CD8-positive, alpha-beta memory T cell (primary cell): Measurements from ENCODE around the gene MBLAC1. TPM values are rescaled to one million over a fixed set of nuclear protein-coding genes. Genes with fewer than 3 reads are reported as not detected.

Experiments used
- CTCF ChIA-PET: fragments of 350-600 bp; sonication (Branson Sonifier 250); formaldehyde crosslinking; loops from one replicate; lab custom pipeline; 2021; ENCODE audit warnings: antibody characterized with exemption; lab: Charles Lee
- POLR2A ChIA-PET: fragments of 350-600 bp; sonication (Branson Sonifier 250); formaldehyde crosslinking; loops from one replicate; lab custom pipeline; 2021; ENCODE audit warnings: antibody characterized with exemption; lab: Charles Lee
- DNase-seq, 5 donors: peaks; one replicate each; pipeline versions ENCODE4 v3.0.0 to v3.0.0-alpha.2; 2020 to 2022; ENCODE audit warnings: mixed read lengths in 1 of 5
- H3K27ac ChIP-seq: one replicate; pipeline ENCODE4 v1.7.0; 2013; ENCODE audit warnings: low read depth, mild to moderate bottlenecking, low read length, moderate library complexity
- H3K27me3 ChIP-seq: 2 replicates; pipeline ENCODE4 v1.7.0; 2013; ENCODE audit warnings: low read length, mild to moderate bottlenecking; ENCODE audit not compliant: insufficient read depth, poor library complexity, severe bottlenecking
- H3K36me3 ChIP-seq: 2 replicates; pipeline ENCODE4 v1.7.0; 2013; ENCODE audit warnings: mild to moderate bottlenecking, low read length, moderate library complexity; ENCODE audit not compliant: insufficient read depth
- H3K4me1 ChIP-seq: 2 replicates; pipeline ENCODE4 v1.7.0; 2013; ENCODE audit warnings: mild to moderate bottlenecking, low read length, moderate library complexity; ENCODE audit not compliant: insufficient read depth
- H3K4me3 ChIP-seq: 2 replicates; pipeline ENCODE4 v1.7.0; 2013; ENCODE audit warnings: mild to moderate bottlenecking, low read length
- H3K9me3 ChIP-seq: 2 replicates; pipeline ENCODE4 v1.7.0; 2013; ENCODE audit warnings: mild to moderate bottlenecking, low read length
- H3K27ac Mint-ChIP-seq, 8 donors: one replicate each; pipeline ENCODE4 v1.8.0; 2020 to 2021; ENCODE audit warnings: mixed read lengths in 8 of 8, mild to moderate bottlenecking in 6 of 8, inconsistent platforms in 3 of 8, moderate library complexity in 3 of 8
- H3K27me3 Mint-ChIP-seq, 2 donors: one replicate each; pipeline ENCODE4 v1.8.0; 2020 to 2021; ENCODE audit warnings: mixed read lengths in 2 of 2, mild to moderate bottlenecking in 1 of 2, moderate library complexity in 1 of 2
- H3K36me3 Mint-ChIP-seq, 3 donors: one replicate each; pipeline ENCODE4 v1.8.0; 2020 to 2021; ENCODE audit warnings: mixed read lengths in 3 of 3, inconsistent platforms in 1 of 3, mild to moderate bottlenecking in 1 of 3
- H3K4me1 Mint-ChIP-seq, 3 donors: one replicate each; pipeline ENCODE4 v1.8.0; 2020 to 2021; ENCODE audit warnings: mixed read lengths in 3 of 3, inconsistent platforms in 1 of 3, mild to moderate bottlenecking in 1 of 3
- H3K4me3 Mint-ChIP-seq, 7 donors: one replicate each; pipeline ENCODE4 v1.8.0; 2020 to 2021; ENCODE audit warnings: mixed read lengths in 7 of 7, mild to moderate bottlenecking in 6 of 7, moderate library complexity in 4 of 7, inconsistent platforms in 2 of 7
- H3K9me3 Mint-ChIP-seq, 5 donors: one replicate each; pipeline ENCODE4 v1.8.0; 2020 to 2022; ENCODE audit warnings: mixed read lengths in 5 of 5, mild to moderate bottlenecking in 3 of 5, moderate library complexity in 2 of 5, inconsistent platforms in 1 of 5
- polyA plus RNA-seq: library from polyadenylated mRNA; unstranded; fragments of 300-500 nt; fragmentation: Illumina TruSeq; gene quantifications from one replicate; pipeline ENCODE4 v1.2.3, GENCODE V29; 2021
- total RNA-seq, 2 experiments: library from RNA; stranded (reverse); gene quantifications; one replicate each; pipeline ENCODE4 v1.2.3, GENCODE V29; 2021

MBLAC1 gene
- total and polyA plus RNA-seq, 3 experiments from 2014 or later, result 2.3 to 4.4 (median 4.4) TPM

DNA sequence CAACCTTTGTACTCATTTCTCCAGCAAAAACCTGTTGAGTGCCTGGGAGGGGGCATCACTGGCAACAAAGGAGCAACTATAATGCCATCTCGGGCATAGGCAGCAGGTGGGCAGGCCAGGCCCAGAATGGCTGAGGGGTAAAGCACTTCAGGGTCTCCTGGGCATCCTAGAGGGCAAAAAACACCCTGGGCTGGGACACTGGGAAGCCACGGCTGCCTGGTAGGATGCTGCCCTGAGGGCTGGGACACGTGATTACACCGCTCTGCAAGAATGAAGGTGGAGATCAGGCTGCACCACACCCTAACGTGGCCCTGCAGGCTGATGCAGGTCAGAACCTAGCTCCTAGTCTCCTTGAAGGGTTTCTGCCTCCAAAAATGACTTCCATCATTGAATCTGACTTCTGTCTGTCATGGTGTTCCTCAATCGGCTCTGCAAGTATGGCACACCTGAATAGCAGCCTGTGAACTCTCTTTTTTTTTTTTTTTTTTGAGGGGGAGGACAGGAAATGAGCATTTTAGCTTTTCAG is 36.3 kb downstream of the MBLAC1 start:
- peaks cover 17% of the 10 kb centered on the region in 2 donors for H3K27me3 Mint-ChIP-seq
- peak overlapping the region in 6 of 7 donors; percentile 58 to 85 (median 66) for H3K4me3 Mint-ChIP-seq
- peaks cover 0 to 1% (median 0%) of the 10 kb centered on the region in 3 donors for H3K36me3 Mint-ChIP-seq
- H3K4me3 ChIP-seq, result peak overlapping the region; percentile 50
- H3K27ac ChIP-seq, result no peak overlapping the region
- POLR2A ChIA-PET, result interaction anchor here (0.6 to 1.0 kb wide), 6 partner anchors 9 to 266 kb away, joined by 3 to 5 read pairs (median 4); partner anchors contain the start of genes GPC2, LAMTOR4, STAG3 and ZCWPW1
- H3K9me3 Mint-ChIP-seq, result no peaks in the 10 kb centered on the region
- peak in 1 of 5 donors; percentile 66 for DNase-seq
- CTCF ChIA-PET, result interaction anchor here (0.8 to 1.2 kb wide), 3 partner anchors 30 to 529 kb away, joined by 3 to 4 read pairs (median 3); no protein-coding TSS in a partner anchor
- no peaks in the 10 kb centered on the region for H3K9me3 ChIP-seq
- H3K27ac Mint-ChIP-seq, result peak overlapping the region; percentile 71 to 91 (median 84)
- peaks cover 36 to 59% (median 42%) of the 10 kb centered on the region in 3 donors for H3K4me1 Mint-ChIP-seq
- H3K27me3 ChIP-seq, result no peaks in the 10 kb centered on the region
- peaks cover 55% of the 10 kb centered on the region for H3K4me1 ChIP-seq
- no peaks in the 10 kb centered on the region for H3K36me3 ChIP-seq

DNA sequence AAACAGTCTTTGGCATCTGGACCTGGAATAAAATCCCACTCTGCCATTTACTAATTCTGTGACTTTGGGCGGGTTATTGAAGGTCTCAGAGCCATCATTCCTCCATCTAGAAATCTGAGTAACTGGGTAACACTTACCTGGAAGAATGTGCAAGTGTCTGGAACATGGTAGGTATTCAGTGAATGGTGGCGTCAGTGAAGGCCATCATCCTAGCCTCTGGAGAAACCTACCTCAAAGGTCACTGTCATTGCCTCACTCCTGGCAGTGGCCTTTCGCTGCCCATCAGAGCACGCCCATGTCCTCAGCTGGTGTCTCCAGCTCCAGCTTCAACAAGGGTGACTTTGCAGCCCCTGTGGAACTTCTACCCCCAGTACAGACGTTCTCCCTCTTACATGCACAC is 37.1 kb downstream of the MBLAC1 start:
- Mint-ChIP-seq H3K9me3 (no peaks in the 10 kb centered on the region), H3K27me3 (peaks cover 24% of the 10 kb centered on the region in 2 donors), H3K36me3 (no peaks in the 10 kb centered on the region), H3K27ac (peak overlapping the region in 4 of 8 donors; percentile 71 to 87 (median 86)), H3K4me1 (peaks cover 44 to 63% (median 50%) of the 10 kb centered on the region in 3 donors), H3K4me3 (peak overlapping the region in 1 of 7 donors; percentile 67)
- no peaks in the 10 kb centered on the region for H3K36me3 ChIP-seq
- peak overlapping the region; percentile 50 for H3K4me3 ChIP-seq
- H3K9me3 ChIP-seq, result no peaks in the 10 kb centered on the region
- ChIA-PET CTCF (interaction anchor here (0.9 to 1.2 kb wide), 3 partner anchors 30 to 528 kb away, joined by 3 to 4 read pairs (median 3); no protein-coding TSS in a partner anchor), POLR2A (interaction anchor here (0.6 to 1.0 kb wide), 6 partner anchors 10 to 265 kb away, joined by 3 to 5 read pairs (median 4); partner anchors contain the start of genes GPC2, LAMTOR4, STAG3 and ZCWPW1)
- H3K27me3 ChIP-seq, result no peaks in the 10 kb centered on the region
- peaks cover 61% of the 10 kb centered on the region for H3K4me1 ChIP-seq
- DNase-seq, result no peak
- H3K27ac ChIP-seq, result no peak overlapping the region

DNA sequence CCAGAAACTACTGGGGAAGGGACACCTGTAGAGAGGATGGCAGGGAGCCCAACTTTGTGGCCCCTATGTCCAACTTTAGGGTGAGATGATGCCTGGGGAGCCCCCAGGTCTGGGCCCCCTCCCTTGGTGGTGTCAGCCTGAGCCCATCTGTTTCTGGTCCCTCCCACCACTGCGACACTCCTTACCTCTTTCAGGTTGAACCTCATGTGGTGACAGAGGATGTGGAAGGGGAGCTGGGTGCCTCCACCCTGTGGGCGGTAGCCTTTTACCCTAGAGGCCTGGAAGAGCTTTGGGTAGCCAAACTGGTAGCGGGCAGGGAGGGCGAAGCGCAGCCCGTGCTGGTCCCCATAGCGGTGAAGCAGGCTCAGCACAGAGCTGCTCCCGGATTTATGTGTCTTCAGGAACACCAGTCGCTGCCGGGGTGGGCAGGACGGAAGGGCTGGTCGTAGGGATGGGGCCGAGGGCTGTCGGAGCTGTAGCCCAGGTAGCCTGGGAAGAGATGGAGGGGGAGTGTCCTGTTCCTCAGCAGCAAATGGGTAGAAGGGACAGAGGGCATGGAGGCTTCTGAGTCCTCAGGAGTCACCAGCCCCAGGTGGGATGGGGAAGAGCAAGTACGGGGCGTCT is 39.7 kb downstream of the MBLAC1 start:
- Histone ChIP-seq H3K27ac (no peak overlapping the region), H3K4me3 (peak overlapping the region; percentile 82)
- POLR2A ChIA-PET, result interaction anchor here (0.5 to 2.8 kb wide), 6 partner anchors 10 to 83 kb away, joined by 3 to 18 read pairs (median 6); partner anchors contain the start of genes GPC2, LAMTOR4 and STAG3

DNA sequence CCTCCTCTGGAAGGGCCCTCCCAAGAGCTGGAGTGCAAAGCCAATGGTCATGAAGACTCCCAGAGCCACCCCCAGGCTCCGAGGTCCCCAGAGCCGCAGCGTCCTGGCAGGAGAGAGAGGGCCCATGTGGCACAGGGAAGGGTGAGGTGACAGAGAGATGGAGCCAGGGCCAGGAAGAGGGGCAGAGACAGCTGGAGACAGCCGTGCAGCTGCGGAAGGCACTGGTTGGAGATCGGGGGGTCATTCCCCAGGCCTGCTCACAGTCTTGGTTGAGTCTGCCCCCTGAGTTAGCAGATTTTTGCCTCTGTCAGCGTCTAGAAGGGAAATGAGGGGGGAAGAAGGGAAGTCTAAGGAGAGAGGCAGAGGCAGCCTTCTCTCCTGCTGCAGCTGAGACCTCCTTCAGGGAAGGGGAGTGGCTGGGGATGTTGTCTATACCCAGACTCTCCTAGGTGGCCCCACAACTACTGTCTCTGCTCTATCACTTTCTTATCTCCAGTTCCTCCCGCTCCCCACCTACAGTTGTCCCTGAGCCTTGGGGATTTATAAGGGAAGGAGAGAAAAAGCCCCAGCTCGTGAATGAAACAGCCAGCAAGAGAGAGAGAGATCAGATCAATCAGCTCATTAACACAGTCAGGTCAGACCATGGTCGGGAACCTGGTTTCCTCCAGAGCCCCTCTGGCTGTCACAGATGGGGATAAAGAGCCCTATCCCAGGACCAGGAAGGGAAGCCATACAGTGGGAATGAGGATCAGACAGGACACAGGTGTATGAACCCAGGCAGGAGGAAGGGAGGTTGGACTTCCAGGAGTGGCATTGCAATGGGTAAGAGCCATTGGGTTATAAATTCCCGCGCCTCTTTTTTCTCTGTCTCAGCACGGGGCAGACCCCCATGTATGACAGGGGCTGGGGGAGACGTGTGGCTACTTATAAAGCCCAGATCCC is 40.5 kb downstream of the MBLAC1 start:
- Histone ChIP-seq H3K9me3 (no peaks in the 10 kb centered on the region), H3K4me3 (peak overlapping the region; percentile 82), H3K27me3 (peaks cover 8% of the 10 kb centered on the region), H3K27ac (peak overlapping the region; percentile 54), H3K4me1 (peaks cover 79% of the 10 kb centered on the region), H3K36me3 (no peaks in the 10 kb centered on the region)
- Mint-ChIP-seq H3K27me3 (peaks cover 32 to 35% of the 10 kb centered on the region in 2 donors), H3K4me3 (peak overlapping the region; percentile 19 to 83 (median 75)), H3K36me3 (peaks cover 0 to 1% (median 0%) of the 10 kb centered on the region in 3 donors), H3K27ac (peak overlapping the region in 4 of 8 donors; percentile 51 to 63 (median 54)), H3K4me1 (peaks cover 53 to 77% (median 64%) of the 10 kb centered on the region in 3 donors), H3K9me3 (no peaks in the 10 kb centered on the region)
- peak in 1 of 5 donors; percentile 39 for DNase-seq
- POLR2A ChIA-PET, result interaction anchor here (0.5 to 2.8 kb wide), 8 partner anchors 8 to 262 kb away, joined by 3 to 18 read pairs (median 4); partner anchors contain the start of genes GPC2, LAMTOR4, STAG3 and TRAPPC14
- CTCF ChIA-PET, result interaction anchor here (0.8 to 3.4 kb wide), 6 partner anchors 10 to 51 kb away, joined by 3 to 22 read pairs (median 8); partner anchors contain the start of genes GPC2, LAMTOR4, STAG3 and TRAPPC14

More for the DNA sequence above, 39.7 kb downstream of the MBLAC1 start:
- Histone ChIP-seq H3K4me1 (peaks cover 79% of the 10 kb centered on the region), H3K36me3 (no peaks in the 10 kb centered on the region), H3K9me3 (no peaks in the 10 kb centered on the region), H3K27me3 (peaks cover 8% of the 10 kb centered on the region)
- peaks cover 51 to 77% (median 60%) of the 10 kb centered on the region in 3 donors for H3K4me1 Mint-ChIP-seq
- peaks cover 32% of the 10 kb centered on the region in 2 donors for H3K27me3 Mint-ChIP-seq
- H3K27ac Mint-ChIP-seq, result peak overlapping the region in 6 of 8 donors; percentile 42 to 92 (median 58)
- CTCF ChIA-PET, result interaction anchor here (1.0 to 3.4 kb wide), 5 partner anchors 9 to 52 kb away, joined by 3 to 22 read pairs (median 11); partner anchors contain the start of genes LAMTOR4 and TRAPPC14
- peak overlapping the region in 5 of 7 donors; percentile 47 to 82 (median 58) for H3K4me3 Mint-ChIP-seq
- peaks cover 0 to 1% (median 0%) of the 10 kb centered on the region in 3 donors for H3K36me3 Mint-ChIP-seq
- no peaks in the 10 kb centered on the region for H3K9me3 Mint-ChIP-seq
- DNase-seq, result peak in 2 of 5 donors; percentile 49 to 59

DNA sequence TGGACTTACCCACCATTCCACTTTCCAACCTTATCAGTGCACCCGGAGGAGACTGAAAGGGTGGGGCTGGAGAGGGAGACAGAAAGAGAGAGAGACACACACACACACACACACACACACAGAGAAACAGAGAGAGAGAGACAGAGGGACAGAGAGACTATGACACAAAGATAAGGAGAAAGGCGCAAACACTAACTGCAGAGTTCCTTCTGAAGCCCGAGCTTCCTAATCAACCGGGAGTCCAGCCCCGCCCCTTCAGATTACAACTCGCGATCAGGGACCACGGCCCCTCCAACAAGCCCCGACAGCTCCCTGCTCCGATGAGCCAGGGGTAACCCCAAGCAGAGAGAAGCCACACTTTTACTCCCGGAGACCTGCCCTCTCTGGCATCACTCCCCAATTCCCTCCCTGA is 41.2 kb downstream of the MBLAC1 start:
- POLR2A ChIA-PET, result interaction anchor here (0.6 to 2.8 kb wide), 5 partner anchors 9 to 261 kb away, joined by 3 to 18 read pairs (median 5); partner anchors contain the start of genes GPC2, LAMTOR4, STAG3 and ZCWPW1
- H3K4me3 ChIP-seq, result peak overlapping the region; percentile 82
- H3K36me3 ChIP-seq, result no peaks in the 10 kb centered on the region
- H3K27me3 ChIP-seq, result peaks cover 8% of the 10 kb centered on the region
- H3K4me1 ChIP-seq, result peaks cover 74% of the 10 kb centered on the region
- no peaks in the 10 kb centered on the region for H3K9me3 ChIP-seq
- Mint-ChIP-seq H3K27me3 (peaks cover 32 to 35% of the 10 kb centered on the region in 2 donors), H3K36me3 (peaks cover 0 to 1% (median 0%) of the 10 kb centered on the region in 3 donors), H3K4me3 (peak overlapping the region; percentile 19 to 83 (median 75)), H3K9me3 (no peaks in the 10 kb centered on the region), H3K4me1 (peaks cover 49 to 72% (median 59%) of the 10 kb centered on the region in 3 donors), H3K27ac (peak overlapping the region in 4 of 8 donors; percentile 12 to 82 (median 57))
- CTCF ChIA-PET, result interaction anchor here (1.6 to 3.4 kb wide), 4 partner anchors 11 to 50 kb away, joined by 4 to 22 read pairs (median 12); partner anchors contain the start of gene TRAPPC14
- DNase-seq, result peak in 1 of 5 donors; percentile 28
- H3K27ac ChIP-seq, result peak overlapping the region; percentile 54

DNA sequence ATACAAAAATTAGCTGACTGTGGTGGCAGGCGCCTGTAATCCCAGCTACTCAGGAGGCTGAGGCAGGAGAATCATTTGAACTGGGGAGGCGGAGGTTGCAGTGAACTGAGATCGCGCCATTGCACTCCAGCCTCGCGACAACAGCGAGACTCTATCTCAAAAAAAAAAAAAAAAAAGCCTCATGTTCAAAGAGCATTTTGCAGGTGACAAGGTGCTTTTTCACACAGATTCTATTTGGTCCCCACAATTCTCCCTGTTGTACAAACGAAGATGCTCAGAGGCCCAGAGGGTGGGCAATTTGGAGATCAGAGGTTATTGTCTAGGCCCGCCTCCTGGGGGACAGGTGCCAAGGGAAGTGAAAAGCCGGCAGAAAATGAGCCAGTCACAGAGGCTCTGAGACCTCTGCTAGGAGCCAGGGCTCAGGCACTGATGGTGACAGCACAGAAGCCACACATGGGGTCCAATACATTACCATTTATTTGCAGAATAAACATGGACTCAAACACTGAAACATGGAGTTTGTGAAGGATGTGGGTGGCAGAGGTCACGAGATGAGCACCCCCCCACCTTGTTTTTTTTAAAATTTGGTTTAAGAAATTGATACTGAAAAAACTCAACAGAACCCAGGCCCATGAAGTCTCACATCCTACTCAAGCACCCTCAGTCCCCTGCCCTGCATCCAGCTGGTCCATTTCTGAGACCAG is 42.5 kb downstream of the MBLAC1 start:
- peaks cover 8% of the 10 kb centered on the region for H3K27me3 ChIP-seq
- H3K36me3 ChIP-seq, result no peaks in the 10 kb centered on the region
- Mint-ChIP-seq H3K4me1 (peaks cover 42 to 58% (median 45%) of the 10 kb centered on the region in 3 donors), H3K36me3 (peaks cover 0 to 1% (median 0%) of the 10 kb centered on the region in 3 donors), H3K27me3 (peaks cover 32 to 36% of the 10 kb centered on the region in 2 donors), H3K9me3 (no peaks in the 10 kb centered on the region), H3K27ac (no peak overlapping the region), H3K4me3 (peak overlapping the region in 5 of 7 donors; percentile 14 to 82 (median 74))
- POLR2A ChIA-PET, result no interaction called here
- CTCF ChIA-PET, result interaction anchor here (1.6 to 3.4 kb wide), 2 partner anchors 21 to 36 kb away, joined by 4 to 11 read pairs; no protein-coding TSS in a partner anchor
- no peaks in the 10 kb centered on the region for H3K9me3 ChIP-seq
- H3K4me3 ChIP-seq, result no peak overlapping the region
- no peak overlapping the region for H3K27ac ChIP-seq
- peak in 1 of 5 donors; percentile 61 for DNase-seq
- H3K4me1 ChIP-seq, result peaks cover 61% of the 10 kb centered on the region
